A549 (cell line): ENCODE results near the gene KSR2.

Experiments used
- CEBPB ChIP-seq, 2 experiments: fragments of >200 bp in 1 of 2; sonication (Bioruptor Twin) in 1 of 2; formaldehyde crosslinking in 1 of 2; IDR thresholded peaks; 2 replicates each; pipeline ENCODE4 v1.6.1; 2012 to 2016
- EP300 ChIP-seq, 2 experiments: fragments of >200 bp; sonication (Bioruptor Twin); formaldehyde crosslinking; IDR thresholded peaks; 2 replicates in 1 of 2; 3 replicates in 1 of 2; pipeline ENCODE4 v1.6.1; 2016 to 2017
- HOXB5 ChIP-seq: fragments of 250-450 bp; sonication (Bioruptor Pico); IDR thresholded peaks from 2 replicates; pipeline ENCODE4 v1.5.0; 2020; ENCODE audit warnings: mild to moderate bottlenecking, moderate library complexity
- KDM1A ChIP-seq: fragments of 200-600 bp; sonication (generic); IDR thresholded peaks from 2 replicates; pipeline ENCODE4 v1.6.1; 2016; ENCODE audit warnings: low read depth, mild to moderate bottlenecking
- NR3C1 ChIP-seq: fragments of >200 bp; sonication (Bioruptor Twin); formaldehyde crosslinking; IDR thresholded peaks from 3 replicates; pipeline ENCODE4 v1.6.1; 2017
- POLR2A ChIP-seq: IDR thresholded peaks from 2 replicates; pipeline ENCODE4 v1.6.1; 2012; ENCODE audit warnings: mild to moderate bottlenecking, low read length
- TF ChIP-seq, protein P1 (sequence below): fragments of >200 bp; sonication (Bioruptor Twin); formaldehyde crosslinking; IDR thresholded peaks from 3 replicates; pipeline ENCODE4 v1.5.1; 2016
- TF ChIP-seq, protein P2 (sequence below): fragments of 250-450 bp; sonication (Bioruptor Pico); IDR thresholded peaks from 2 replicates; pipeline ENCODE4 v1.5.0; 2021; ENCODE audit warnings: mild to moderate bottlenecking, moderate library complexity, borderline replicate concordance
- TF ChIP-seq, protein P3 (sequence below): fragments of 450-650 bp; IDR thresholded peaks from 2 replicates; pipeline ENCODE4 v1.6.1; 2014; ENCODE audit warnings: antibody characterized with exemption

DNA sequence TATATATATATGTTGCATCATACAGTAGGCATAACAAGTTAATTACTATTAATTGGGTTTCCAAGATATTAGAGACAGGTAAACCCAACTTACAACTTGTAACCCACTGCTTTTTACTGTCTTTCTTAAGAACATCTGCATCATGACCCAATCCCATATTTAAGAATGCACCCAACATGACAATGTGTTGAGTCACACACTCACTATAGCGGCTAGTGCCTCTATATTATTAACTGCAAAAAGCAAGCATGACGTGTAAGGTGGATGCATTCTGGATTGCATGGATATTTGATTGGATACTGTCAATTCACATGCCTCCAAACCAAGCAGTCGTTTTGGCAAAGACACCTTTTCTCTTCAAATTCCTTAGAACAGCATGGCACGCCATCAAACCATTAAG lies 68.2 kb downstream of the KSR2 start:
- TF ChIP-seq EP300 (IDR thresholded peaks at IDR 0.05) (no peak), CEBPB (IDR thresholded peaks at IDR 0.05) (no peak), POLR2A (no peak), NR3C1 (no peak), KDM1A (no peak), HOXB5 (CRISPR knock-in tag) (no peak)
- TF ChIP-seq, protein P1, sequence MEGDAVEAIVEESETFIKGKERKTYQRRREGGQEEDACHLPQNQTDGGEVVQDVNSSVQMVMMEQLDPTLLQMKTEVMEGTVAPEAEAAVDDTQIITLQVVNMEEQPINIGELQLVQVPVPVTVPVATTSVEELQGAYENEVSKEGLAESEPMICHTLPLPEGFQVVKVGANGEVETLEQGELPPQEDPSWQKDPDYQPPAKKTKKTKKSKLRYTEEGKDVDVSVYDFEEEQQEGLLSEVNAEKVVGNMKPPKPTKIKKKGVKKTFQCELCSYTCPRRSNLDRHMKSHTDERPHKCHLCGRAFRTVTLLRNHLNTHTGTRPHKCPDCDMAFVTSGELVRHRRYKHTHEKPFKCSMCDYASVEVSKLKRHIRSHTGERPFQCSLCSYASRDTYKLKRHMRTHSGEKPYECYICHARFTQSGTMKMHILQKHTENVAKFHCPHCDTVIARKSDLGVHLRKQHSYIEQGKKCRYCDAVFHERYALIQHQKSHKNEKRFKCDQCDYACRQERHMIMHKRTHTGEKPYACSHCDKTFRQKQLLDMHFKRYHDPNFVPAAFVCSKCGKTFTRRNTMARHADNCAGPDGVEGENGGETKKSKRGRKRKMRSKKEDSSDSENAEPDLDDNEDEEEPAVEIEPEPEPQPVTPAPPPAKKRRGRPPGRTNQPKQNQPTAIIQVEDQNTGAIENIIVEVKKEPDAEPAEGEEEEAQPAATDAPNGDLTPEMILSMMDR, result no peak
- TF ChIP-seq, protein P2, sequence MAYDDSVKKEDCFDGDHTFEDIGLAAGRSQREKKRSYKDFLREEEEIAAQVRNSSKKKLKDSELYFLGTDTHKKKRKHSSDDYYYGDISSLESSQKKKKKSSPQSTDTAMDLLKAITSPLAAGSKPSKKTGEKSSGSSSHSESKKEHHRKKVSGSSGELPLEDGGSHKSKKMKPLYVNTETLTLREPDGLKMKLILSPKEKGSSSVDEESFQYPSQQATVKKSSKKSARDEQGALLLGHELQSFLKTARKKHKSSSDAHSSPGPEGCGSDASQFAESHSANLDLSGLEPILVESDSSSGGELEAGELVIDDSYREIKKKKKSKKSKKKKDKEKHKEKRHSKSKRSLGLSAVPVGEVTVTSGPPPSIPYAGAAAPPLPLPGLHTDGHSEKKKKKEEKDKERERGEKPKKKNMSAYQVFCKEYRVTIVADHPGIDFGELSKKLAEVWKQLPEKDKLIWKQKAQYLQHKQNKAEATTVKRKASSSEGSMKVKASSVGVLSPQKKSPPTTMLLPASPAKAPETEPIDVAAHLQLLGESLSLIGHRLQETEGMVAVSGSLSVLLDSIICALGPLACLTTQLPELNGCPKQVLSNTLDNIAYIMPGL, result no peak
- TF ChIP-seq, protein P3, sequence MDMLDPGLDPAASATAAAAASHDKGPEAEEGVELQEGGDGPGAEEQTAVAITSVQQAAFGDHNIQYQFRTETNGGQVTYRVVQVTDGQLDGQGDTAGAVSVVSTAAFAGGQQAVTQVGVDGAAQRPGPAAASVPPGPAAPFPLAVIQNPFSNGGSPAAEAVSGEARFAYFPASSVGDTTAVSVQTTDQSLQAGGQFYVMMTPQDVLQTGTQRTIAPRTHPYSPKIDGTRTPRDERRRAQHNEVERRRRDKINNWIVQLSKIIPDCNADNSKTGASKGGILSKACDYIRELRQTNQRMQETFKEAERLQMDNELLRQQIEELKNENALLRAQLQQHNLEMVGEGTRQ, result no peak
